Stimulated activated CD4-positive, alpha-beta T cell treated with anti-CD3 and anti-CD28 coated beads, Interleukin-4, amount 100 ng/mL, for 48 hours (primary cell): ENCODE measurements around the gene ROBO3.

Experiments
- DNase-seq, 2 donors: peaks; one replicate each; pipeline ENCODE4 v3.0.0-alpha.2; 2020; ENCODE audit warnings: low read depth in 2 of 2

The ROBO3 gene

GRCh38 chr11:124922831-124923230, 57.6 kb downstream of the ROBO3 start:
- DNase-seq = no peak

DNA sequence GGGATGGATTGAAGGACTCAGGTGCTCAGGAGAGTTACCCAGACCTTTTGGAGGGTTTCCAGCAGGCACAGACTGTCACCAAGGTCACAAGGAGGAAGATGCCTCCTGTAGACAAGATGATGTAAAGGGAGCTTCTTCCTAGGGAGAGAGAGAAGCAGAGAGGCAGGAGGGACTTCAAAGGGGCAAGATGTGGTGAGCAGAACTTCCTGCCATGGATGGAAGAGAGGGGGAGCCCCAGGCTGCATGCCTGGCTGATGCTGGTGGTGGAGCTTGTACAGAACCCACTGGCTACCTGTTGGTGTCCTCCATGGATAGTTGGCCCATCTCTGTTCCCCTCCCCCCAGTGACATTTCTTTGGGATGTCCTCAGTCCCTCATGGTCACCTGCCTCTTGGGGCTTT, 58.1 kb downstream of the ROBO3 start:
- DNase-seq = no peak

- DNase-seq = no peak
Observed at GRCh38 chr11:124928942-124929665, 63.9 kb downstream of the ROBO3 start.

GRCh38 chr11:124930799-124931198, 65.6 kb downstream of the ROBO3 start:
- DNase-seq = no peak
